ENCODE results near the gene NGEF. TPM values are rescaled to one million over a fixed set of nuclear protein-coding genes. Genes with fewer than 3 reads are reported as not detected.
"Not testable (repeated sequence)": the region's sequence is repeated elsewhere in the genome, so short reads cannot be mapped to it uniquely, and the experiment has no call there.

NGEF gene
- total RNA-seq, 1 donor from 2014 or later = 1.2 TPM

- Mint-ChIP-seq H3K27me3 (peaks cover 32% of the 10 kb centered on the region), H3K4me3 (no peak overlapping the region), H3K9me3 (no peaks in the 10 kb centered on the region), H3K36me3 (ENCODE audit: low read depth) (no peaks in the 10 kb centered on the region), H3K4me1 (peaks cover 6% of the 10 kb centered on the region), H3K27ac (no peak overlapping the region)
- intact Hi-C loops (cut with micrococcal nuclease) = loop anchor here (1.0 to 10.0 kb wide), 3 partner anchors 201 to 447 kb away; no protein-coding TSS in a partner anchor
- peak; percentile 91 for DNase-seq
These were observed 41.1 kb upstream of the NGEF start for GRCh38 chr2:233053928-233054784.

GRCh38 chr2:233052517-233052916 lies 39.5 kb upstream of the NGEF start:
- not testable (repeated sequence) for H3K9me3 Mint-ChIP-seq; H3K4me1 Mint-ChIP-seq; H3K4me3 Mint-ChIP-seq; H3K36me3 Mint-ChIP-seq (ENCODE audit: low read depth); DNase-seq; H3K27ac Mint-ChIP-seq
- intact Hi-C loops (cut with micrococcal nuclease) = loop anchor here (5.0 to 10.0 kb wide), 2 partner anchors 288 to 445 kb away; no protein-coding TSS in a partner anchor
- peaks cover 41% of the 10 kb centered on the region for H3K27me3 Mint-ChIP-seq

- Mint-ChIP-seq H3K27me3 (peaks cover 45% of the 10 kb centered on the region), H3K27ac (no peak overlapping the region), H3K4me3 (no peak overlapping the region), H3K9me3 (no peaks in the 10 kb centered on the region), H3K4me1 (peaks cover 5% of the 10 kb centered on the region), H3K36me3 (ENCODE audit: low read depth) (no peaks in the 10 kb centered on the region)
- DNase-seq = no peak
- intact Hi-C loops (cut with micrococcal nuclease) = loop anchor here (5.0 to 10.0 kb wide), 2 partner anchors 287 to 444 kb away; no protein-coding TSS in a partner anchor
These were observed 38.4 kb upstream of the NGEF start for GRCh38 chr2:233051241-233052149.

- peaks cover 3% of the 10 kb centered on the region for H3K4me1 Mint-ChIP-seq
- H3K27me3 Mint-ChIP-seq = peaks cover 39% of the 10 kb centered on the region
- no peak overlapping the region for H3K27ac Mint-ChIP-seq
- no peaks in the 10 kb centered on the region for H3K9me3 Mint-ChIP-seq
- H3K36me3 Mint-ChIP-seq (ENCODE audit: low read depth) = no peaks in the 10 kb centered on the region
- H3K4me3 Mint-ChIP-seq = no peak overlapping the region
- intact Hi-C loops (cut with micrococcal nuclease) = no loop called here
- no peak for DNase-seq
These were observed 36.2 kb upstream of the NGEF start for GRCh38 chr2:233049194-233049761.

- Mint-ChIP-seq H3K36me3 (ENCODE audit: low read depth) (no peaks in the 10 kb centered on the region), H3K4me1 (peaks cover under 1% of the 10 kb centered on the region), H3K9me3 (no peaks in the 10 kb centered on the region), H3K4me3 (no peak overlapping the region), H3K27me3 (peaks cover 35% of the 10 kb centered on the region), H3K27ac (no peak overlapping the region)
- no peak for DNase-seq
- intact Hi-C loops (cut with micrococcal nuclease) = no loop called here
These were observed 35.6 kb upstream of the NGEF start for GRCh38 chr2:233048569-233049193.

- DNase-seq = no peak
- no peaks in the 10 kb centered on the region for H3K9me3 Mint-ChIP-seq
- no peaks in the 10 kb centered on the region for H3K4me1 Mint-ChIP-seq
- no peak overlapping the region for H3K4me3 Mint-ChIP-seq
- H3K27me3 Mint-ChIP-seq = peaks cover 27% of the 10 kb centered on the region
- no peak overlapping the region for H3K27ac Mint-ChIP-seq
- H3K36me3 Mint-ChIP-seq (ENCODE audit: low read depth) = no peaks in the 10 kb centered on the region
- intact Hi-C loops (cut with micrococcal nuclease) = no loop called here
These were observed 34.6 kb upstream of the NGEF start for GRCh38 chr2:233047667-233048066.

- H3K4me1 Mint-ChIP-seq = no peaks in the 10 kb centered on the region
- no peak for DNase-seq
- no peaks in the 10 kb centered on the region for H3K36me3 Mint-ChIP-seq (ENCODE audit: low read depth)
- H3K27ac Mint-ChIP-seq = no peak overlapping the region
- no peaks in the 10 kb centered on the region for H3K9me3 Mint-ChIP-seq
- no peak overlapping the region for H3K4me3 Mint-ChIP-seq
- peaks cover 25% of the 10 kb centered on the region for H3K27me3 Mint-ChIP-seq
- intact Hi-C loops (cut with micrococcal nuclease) = no loop called here
These were observed 34.1 kb upstream of the NGEF start for GRCh38 chr2:233047206-233047605.

GRCh38 chr2:233044974-233045605 lies 32.0 kb upstream of the NGEF start:
- H3K4me1 Mint-ChIP-seq = no peaks in the 10 kb centered on the region
- no peak for DNase-seq
- H3K36me3 Mint-ChIP-seq (ENCODE audit: low read depth) = no peaks in the 10 kb centered on the region
- peaks cover 22% of the 10 kb centered on the region for H3K27me3 Mint-ChIP-seq
- H3K27ac Mint-ChIP-seq = no peak overlapping the region
- no peak overlapping the region for H3K4me3 Mint-ChIP-seq
- intact Hi-C loops (cut with micrococcal nuclease) = no loop called here
- H3K9me3 Mint-ChIP-seq = no peaks in the 10 kb centered on the region

- no peaks in the 10 kb centered on the region for H3K36me3 Mint-ChIP-seq (ENCODE audit: low read depth)
- H3K4me1 Mint-ChIP-seq = no peaks in the 10 kb centered on the region
- intact Hi-C loops (cut with micrococcal nuclease) = no loop called here
- no peak overlapping the region for H3K4me3 Mint-ChIP-seq
- H3K27me3 Mint-ChIP-seq = peaks cover 9% of the 10 kb centered on the region
- no peak overlapping the region for H3K27ac Mint-ChIP-seq
- no peak for DNase-seq
- H3K9me3 Mint-ChIP-seq = no peaks in the 10 kb centered on the region
These were observed 29.5 kb upstream of the NGEF start for GRCh38 chr2:233042549-233042948.

- no peaks in the 10 kb centered on the region for H3K36me3 Mint-ChIP-seq (ENCODE audit: low read depth)
- no peak overlapping the region for H3K4me3 Mint-ChIP-seq
- H3K27me3 Mint-ChIP-seq = peaks cover 5% of the 10 kb centered on the region
- intact Hi-C loops (cut with micrococcal nuclease) = no loop called here
- no peaks in the 10 kb centered on the region for H3K4me1 Mint-ChIP-seq
- no peaks in the 10 kb centered on the region for H3K9me3 Mint-ChIP-seq
- no peak overlapping the region for H3K27ac Mint-ChIP-seq
- no peak for DNase-seq
These were observed 28.8 kb upstream of the NGEF start for GRCh38 chr2:233041722-233042323.

GRCh38 chr2:233040571-233040970 lies 27.5 kb upstream of the NGEF start:
- Mint-ChIP-seq H3K36me3 (ENCODE audit: low read depth) (no peaks in the 10 kb centered on the region), H3K27me3 (peaks cover 5% of the 10 kb centered on the region), H3K4me3 (no peak overlapping the region), H3K4me1 (no peaks in the 10 kb centered on the region), H3K27ac (no peak overlapping the region), H3K9me3 (no peaks in the 10 kb centered on the region)
- intact Hi-C loops (cut with micrococcal nuclease) = no loop called here
- no peak for DNase-seq

- Mint-ChIP-seq H3K4me3 (no peak overlapping the region), H3K4me1 (no peaks in the 10 kb centered on the region), H3K9me3 (no peaks in the 10 kb centered on the region), H3K27me3 (peaks cover 2% of the 10 kb centered on the region), H3K27ac (no peak overlapping the region), H3K36me3 (ENCODE audit: low read depth) (no peaks in the 10 kb centered on the region)
- no peak for DNase-seq
- intact Hi-C loops (cut with micrococcal nuclease) = no loop called here
These were observed 26.9 kb upstream of the NGEF start for GRCh38 chr2:233039846-233040530.
